Activated gamma-delta T cell treated with anti-CD3 and anti-CD28 coated beads, Interleukin-2, amount 50 U/mL, for 16 hours (primary cell): ENCODE results near the gene SLC6A20.

ENCODE experiments used
- DNase-seq: peaks from one replicate; pipeline ENCODE4 v3.0.0-alpha.2; 2020; ENCODE audit warnings: low read depth

Gene SLC6A20

GRCh38 chr3:45800611-45801010 is 4.3 kb upstream of the SLC6A20 start:
- no peak for DNase-seq

- no peak for DNase-seq
These were observed 3.2 kb upstream of the SLC6A20 start for GRCh38 chr3:45799586-45799985.

GRCh38 chr3:45798034-45798433 is 1.7 kb upstream of the SLC6A20 start:
- DNase-seq: no peak

- DNase-seq: no peak
These were observed 734 bp upstream of the SLC6A20 start for GRCh38 chr3:45796902-45797637.

- DNase-seq: no peak
These were observed 841 bp downstream of the SLC6A20 start for GRCh38 chr3:45795509-45795881.

GRCh38 chr3:45794660-45795059 is 1.7 kb downstream of the SLC6A20 start:
- DNase-seq: no peak

- DNase-seq: no peak
These were observed 2.2 kb downstream of the SLC6A20 start for GRCh38 chr3:45794177-45794560.

- DNase-seq: no peak
These were observed 2.7 kb downstream of the SLC6A20 start for GRCh38 chr3:45793482-45794176.

GRCh38 chr3:45792516-45793172 is 3.7 kb downstream of the SLC6A20 start:
- DNase-seq: no peak

GRCh38 chr3:45792036-45792435 is 4.3 kb downstream of the SLC6A20 start:
- DNase-seq: no peak

GRCh38 chr3:45790596-45790995 is 5.7 kb downstream of the SLC6A20 start:
- DNase-seq: no peak

- no peak for DNase-seq
These were observed 7.0 kb downstream of the SLC6A20 start for GRCh38 chr3:45789235-45789812.

- no peak for DNase-seq
These were observed 8.8 kb downstream of the SLC6A20 start for GRCh38 chr3:45787551-45787950.

GRCh38 chr3:45786801-45787495 is 9.4 kb downstream of the SLC6A20 start:
- DNase-seq: no peak

- no peak for DNase-seq
These were observed 10.7 kb downstream of the SLC6A20 start for GRCh38 chr3:45785605-45786150.

GRCh38 chr3:45783667-45784066 is 12.7 kb downstream of the SLC6A20 start:
- DNase-seq: no peak

GRCh38 chr3:45782381-45782780 is 14.0 kb downstream of the SLC6A20 start:
- DNase-seq: no peak

- DNase-seq: no peak
These were observed 14.5 kb downstream of the SLC6A20 start for GRCh38 chr3:45781841-45782240.

- DNase-seq: no peak
These were observed 15.1 kb downstream of the SLC6A20 start for GRCh38 chr3:45781271-45781670.

GRCh38 chr3:45779746-45780735 is 16.3 kb downstream of the SLC6A20 start:
- DNase-seq: no peak

- no peak for DNase-seq
These were observed 17.6 kb downstream of the SLC6A20 start for GRCh38 chr3:45778761-45779201.
